A673 (cell line): ENCODE measurements around the gene SEMA6B. TPM values are rescaled to one million over a fixed set of nuclear protein-coding genes. Genes with fewer than 3 reads are reported as not detected.
A peak's percentile ranks its signal among the peaks of the same experiment; 100 is the strongest.
"Not testable (repeated sequence)": the region's sequence is repeated elsewhere in the genome, so short reads cannot be mapped to it uniquely, and the experiment has no call there.

Experiments used
- BruUV-seq: library from RNA; stranded (reverse); fragments of 400-500 nt; replicated peaks from 2 replicates; lab custom pipeline; 2021; lab: Mats Ljungman, UMichigan
- CTCF ChIA-PET: fragments of 300-600 bp; sonication (Branson Sonifier 250); formaldehyde crosslinking; loops from one replicate; lab custom pipeline; 2022; ENCODE audit warnings: antibody characterized with exemption; lab: Charles Lee
- POLR2A ChIA-PET: fragments of 300-600 bp; sonication (Branson Sonifier 250); formaldehyde crosslinking; loops from one replicate; lab custom pipeline; 2022; ENCODE audit warnings: antibody characterized with exemption; ENCODE audit not compliant: low non-redundant PET; lab: Charles Lee
- DNase-seq: peaks from one replicate; pipeline ENCODE4 v3.0.0-alpha.2; 2015; ENCODE audit warnings: low spot score
- H3K27ac ChIP-seq: fragments of 200-600 bp; sonication (generic); 2 replicates; pipeline ENCODE4 v1.5.1; 2016; ENCODE audit warnings: mixed run types, low read depth, mild to moderate bottlenecking, mixed read lengths, antibody characterized with exemption, low read length; ENCODE audit not compliant: poor library complexity, severe bottlenecking
- H3K27me3 ChIP-seq: fragments of 200-600 bp; sonication (generic); replicated peaks from 2 replicates; pipeline ENCODE4 v1.6.1; 2017; ENCODE audit warnings: mixed run types, low read depth, mild to moderate bottlenecking, mixed read lengths, antibody characterized with exemption, low read length; ENCODE audit not compliant: insufficient read depth, poor library complexity
- H3K36me3 ChIP-seq: fragments of 200-600 bp; sonication (generic); 2 replicates; pipeline ENCODE4 v1.6.1; 2016; ENCODE audit warnings: mixed run types, mild to moderate bottlenecking, mixed read lengths, antibody characterized with exemption, low read length; ENCODE audit not compliant: insufficient read depth, poor library complexity, severe bottlenecking
- H3K4me1 ChIP-seq: fragments of 200-600 bp; sonication (generic); 2 replicates; pipeline ENCODE4 v1.6.1; 2017; ENCODE audit warnings: mixed run types, mild to moderate bottlenecking, mixed read lengths, antibody characterized with exemption, low read length; ENCODE audit not compliant: insufficient read depth, poor library complexity, severe bottlenecking
- H3K4me3 ChIP-seq: fragments of 200-600 bp; sonication (generic); 2 replicates; pipeline ENCODE4 v1.5.1; 2016; ENCODE audit warnings: low read depth, mixed run types, mild to moderate bottlenecking, mixed read lengths, low read length; ENCODE audit not compliant: poor library complexity, severe bottlenecking
- H3K9me3 ChIP-seq: fragments of 200-600 bp; sonication (generic); 2 replicates; pipeline ENCODE4 v1.6.1; 2016; ENCODE audit warnings: mixed run types, low read depth, mild to moderate bottlenecking, mixed read lengths, antibody characterized with exemption, low read length; ENCODE audit not compliant: poor library complexity, severe bottlenecking
- CTCF ChIP-seq: fragments of 300-800, 200-600 bp; sonication (generic); conservative IDR thresholded peaks from 2 replicates; pipeline ENCODE4 v1.5.1; 2017; ENCODE audit warnings: low read depth, mild to moderate bottlenecking, antibody characterized with exemption, low read length, moderate library complexity, mixed read lengths
- EZH2 ChIP-seq: fragments of 200-600 bp; sonication (generic); IDR thresholded peaks from 2 replicates; pipeline ENCODE4 v1.6.1; 2017; ENCODE audit warnings: borderline replicate concordance, low read depth, mild to moderate bottlenecking, mixed read lengths, antibody characterized with exemption, low read length; ENCODE audit not compliant: poor library complexity, severe bottlenecking
- intact Hi-C: fragments of 100-400 bp; cut with micrococcal nuclease; formaldehyde crosslinking; loops from one replicate; pipeline ENCODE4 v1.10.0; 2022; ENCODE audit not compliant: unreplicated experiment
- total RNA-seq: library from RNA; stranded (reverse); gene quantifications from 2 replicates; pipeline ENCODE4 v1.2.3, GENCODE V29; 2021

Gene SEMA6B
- total RNA-seq, 1 experiment from 2014 or later, result 9.2 TPM

GRCh38 chr19:4543842-4544647 lies 15.4 kb downstream of the SEMA6B start:
- Histone ChIP-seq H3K9me3 (no peaks in the 10 kb centered on the region), H3K36me3 (no peaks in the 10 kb centered on the region), H3K27ac (no peak overlapping the region), H3K27me3 (no peaks in the 10 kb centered on the region), H3K4me1 (peaks cover 7% of the 10 kb centered on the region), H3K4me3 (no peak overlapping the region)
- no TSS peak for BruUV-seq
- intact Hi-C loops, result no loop called here
- TF ChIP-seq EZH2 (no peak), CTCF (no peak)
- DNase-seq, result no peak
- ChIA-PET CTCF (no interaction called here), POLR2A (no interaction called here)

- ChIA-PET CTCF (no interaction called here), POLR2A (interaction anchor here (0.6 kb wide), 1 partner anchor 8 kb away, joined by 5 read pairs; the partner anchor contains the start of gene PLIN5)
- Histone ChIP-seq H3K27me3 (no peaks in the 10 kb centered on the region), H3K27ac (no peak overlapping the region), H3K9me3 (no peaks in the 10 kb centered on the region), H3K4me1 (peaks cover 7% of the 10 kb centered on the region), H3K4me3 (peak overlapping the region; percentile 24), H3K36me3 (no peaks in the 10 kb centered on the region)
- intact Hi-C loops, result no loop called here
- BruUV-seq, result no TSS peak
- no peak for DNase-seq
- no peak for TF ChIP-seq CTCF
- no peak for TF ChIP-seq EZH2
Observed at GRCh38 chr19:4542896-4543841, 16.3 kb downstream of the SEMA6B start.

GRCh38 chr19:4541806-4542145 lies 17.7 kb downstream of the SEMA6B start:
- H3K36me3 ChIP-seq, H3K9me3 ChIP-seq, intact Hi-C loops, BruUV-seq, H3K27ac ChIP-seq, DNase-seq, H3K4me3 ChIP-seq, CTCF ChIA-PET, POLR2A ChIA-PET, H3K4me1 ChIP-seq, H3K27me3 ChIP-seq: not testable (repeated sequence)
